ENCODE results near the gene LGR6.

DNA sequence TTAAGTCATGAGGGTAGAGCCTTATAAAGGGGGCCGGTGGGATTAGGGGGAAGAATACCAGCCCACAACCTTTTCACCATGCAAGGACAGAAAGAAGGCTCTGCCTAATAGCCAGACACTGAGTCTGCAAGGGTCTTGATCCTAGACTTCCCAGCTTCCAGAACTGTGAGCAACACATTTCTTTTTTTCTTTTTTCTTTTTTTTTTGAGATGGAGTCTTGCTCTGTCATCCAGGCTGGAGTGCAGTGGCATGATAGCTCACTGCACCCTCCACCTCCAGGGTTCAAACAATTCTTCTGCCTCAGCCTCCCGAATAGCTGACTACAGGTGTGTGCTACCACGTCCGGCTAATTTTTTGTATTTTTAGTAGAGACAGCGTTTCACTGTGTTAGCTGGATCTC lies 47.3 kb upstream of the LGR6 start:
- TF ChIP-seq, protein P1, sequence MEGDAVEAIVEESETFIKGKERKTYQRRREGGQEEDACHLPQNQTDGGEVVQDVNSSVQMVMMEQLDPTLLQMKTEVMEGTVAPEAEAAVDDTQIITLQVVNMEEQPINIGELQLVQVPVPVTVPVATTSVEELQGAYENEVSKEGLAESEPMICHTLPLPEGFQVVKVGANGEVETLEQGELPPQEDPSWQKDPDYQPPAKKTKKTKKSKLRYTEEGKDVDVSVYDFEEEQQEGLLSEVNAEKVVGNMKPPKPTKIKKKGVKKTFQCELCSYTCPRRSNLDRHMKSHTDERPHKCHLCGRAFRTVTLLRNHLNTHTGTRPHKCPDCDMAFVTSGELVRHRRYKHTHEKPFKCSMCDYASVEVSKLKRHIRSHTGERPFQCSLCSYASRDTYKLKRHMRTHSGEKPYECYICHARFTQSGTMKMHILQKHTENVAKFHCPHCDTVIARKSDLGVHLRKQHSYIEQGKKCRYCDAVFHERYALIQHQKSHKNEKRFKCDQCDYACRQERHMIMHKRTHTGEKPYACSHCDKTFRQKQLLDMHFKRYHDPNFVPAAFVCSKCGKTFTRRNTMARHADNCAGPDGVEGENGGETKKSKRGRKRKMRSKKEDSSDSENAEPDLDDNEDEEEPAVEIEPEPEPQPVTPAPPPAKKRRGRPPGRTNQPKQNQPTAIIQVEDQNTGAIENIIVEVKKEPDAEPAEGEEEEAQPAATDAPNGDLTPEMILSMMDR (IDR thresholded peaks at IDR 0.05) = no peak
- no peak for TF ChIP-seq EZH2 (IDR thresholded peaks at IDR 0.05; ENCODE audit: borderline replicate concordance, insufficient read depth, low read depth, low read length, poor library complexity, severe bottlenecking)
